ENCODE data around the gene CSNK1G1. TPM values are rescaled to one million over a fixed set of nuclear protein-coding genes. Genes with fewer than 3 reads are reported as not detected.
A peak's percentile ranks its signal among the peaks of the same experiment; 100 is the strongest.

The CSNK1G1 gene
- total RNA-seq, 1 experiment from 2014 or later = 19.6 TPM

DNA sequence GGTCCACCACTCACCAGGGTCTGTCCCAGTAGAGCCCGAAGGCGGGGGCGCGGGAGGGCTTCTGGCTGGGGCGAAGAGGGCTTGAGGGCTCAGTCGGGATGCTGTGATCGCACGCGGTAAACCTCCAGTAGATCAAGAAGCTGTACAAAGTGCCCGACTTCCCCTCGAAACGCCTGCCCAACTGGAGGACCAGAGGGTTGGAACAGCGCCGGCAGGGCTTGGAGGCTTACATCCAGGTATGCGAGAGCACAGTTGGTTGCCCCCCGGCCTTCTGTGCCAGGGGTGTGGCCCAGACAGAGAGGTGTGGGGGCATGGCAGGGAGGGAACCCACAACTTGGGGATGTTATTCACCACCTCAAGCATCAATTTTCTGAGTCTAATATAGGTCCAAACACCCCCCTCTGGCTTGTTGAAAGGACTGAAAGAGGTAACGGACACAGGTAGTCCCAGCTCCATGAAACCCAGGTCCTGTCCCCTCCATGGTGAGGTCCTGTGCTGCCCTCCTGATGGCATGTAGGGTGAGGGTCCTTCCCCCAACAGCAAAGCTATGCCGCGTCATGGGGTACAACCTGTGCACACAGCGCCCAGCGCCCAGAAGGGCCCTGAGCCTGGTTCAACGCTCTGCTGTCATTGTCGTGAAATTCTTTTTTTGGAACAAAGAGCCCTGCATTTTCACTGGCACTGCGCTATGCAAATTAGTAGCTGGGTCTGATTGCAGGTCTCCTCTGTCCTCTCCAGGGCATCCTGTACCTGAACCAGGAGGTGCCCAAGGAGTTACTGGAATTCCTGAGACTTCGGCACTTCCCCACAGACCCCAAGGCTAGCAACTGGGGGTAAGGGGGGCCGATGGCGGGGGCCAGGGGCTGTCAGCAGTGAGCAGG, 203.2 kb downstream of the CSNK1G1 start:
- no peak for TF ChIP-seq EZH2 (IDR thresholded peaks at IDR 0.05; ENCODE audit: low read depth)
- no peak for TF ChIP-seq CTCF (conservative IDR thresholded peaks at IDR 0.05)
- Histone ChIP-seq H3K9me2 (ENCODE audit: insufficient read depth) (no peaks in the 10 kb centered on the region), H3K4me2 (0 out of 2 replicates have a peak overlapping the region, but pooled peaks have one; percentile 26), H2AFZ (no peak overlapping the region), H3K4me3 (no peak overlapping the region), H3F3A (ENCODE audit: insufficient read depth, low read depth) (peaks cover 38% of the 10 kb centered on the region), H4K20me1 (ENCODE audit: insufficient read depth) (peaks cover 15% of the 10 kb centered on the region), H3K4me1 (replicated peaks; ENCODE audit: insufficient read depth) (no peaks in the 10 kb centered on the region), H3K36me3 (ENCODE audit: low read depth) (0 out of 2 replicates have a peak, but pooled peaks cover under 1% of the 10 kb centered on the region), H3K9me3 (ENCODE audit: insufficient read depth, low read depth) (no peaks in the 10 kb centered on the region), H3K27ac (no peak overlapping the region), H3K27me3 (ENCODE audit: insufficient read depth, low read depth) (no peaks in the 10 kb centered on the region), H3K79me2 (ENCODE audit: low read depth) (no peaks in the 10 kb centered on the region)
- DNase-seq = no peak
- no TSS peak for BruUV-seq (replicated peaks)
- intact Hi-C loops (cut with micrococcal nuclease; ENCODE audit: unreplicated experiment) = loop anchor here (5.0 to 10.0 kb wide), 4 partner anchors 55 to 575 kb away; partner anchors contain the start of gene SNX1
- ChIA-PET POLR2A (ENCODE audit: unreplicated experiment) (interaction anchor here (0.6 kb wide), 1 partner anchor 548 kb away, joined by 3 read pairs; no protein-coding TSS in a partner anchor), CTCF (interaction anchor here (0.6 to 2.0 kb wide), 7 partner anchors 9 to 543 kb away, joined by 3 to 6 read pairs (median 3); partner anchors contain the start of gene CIAO2A)

DNA sequence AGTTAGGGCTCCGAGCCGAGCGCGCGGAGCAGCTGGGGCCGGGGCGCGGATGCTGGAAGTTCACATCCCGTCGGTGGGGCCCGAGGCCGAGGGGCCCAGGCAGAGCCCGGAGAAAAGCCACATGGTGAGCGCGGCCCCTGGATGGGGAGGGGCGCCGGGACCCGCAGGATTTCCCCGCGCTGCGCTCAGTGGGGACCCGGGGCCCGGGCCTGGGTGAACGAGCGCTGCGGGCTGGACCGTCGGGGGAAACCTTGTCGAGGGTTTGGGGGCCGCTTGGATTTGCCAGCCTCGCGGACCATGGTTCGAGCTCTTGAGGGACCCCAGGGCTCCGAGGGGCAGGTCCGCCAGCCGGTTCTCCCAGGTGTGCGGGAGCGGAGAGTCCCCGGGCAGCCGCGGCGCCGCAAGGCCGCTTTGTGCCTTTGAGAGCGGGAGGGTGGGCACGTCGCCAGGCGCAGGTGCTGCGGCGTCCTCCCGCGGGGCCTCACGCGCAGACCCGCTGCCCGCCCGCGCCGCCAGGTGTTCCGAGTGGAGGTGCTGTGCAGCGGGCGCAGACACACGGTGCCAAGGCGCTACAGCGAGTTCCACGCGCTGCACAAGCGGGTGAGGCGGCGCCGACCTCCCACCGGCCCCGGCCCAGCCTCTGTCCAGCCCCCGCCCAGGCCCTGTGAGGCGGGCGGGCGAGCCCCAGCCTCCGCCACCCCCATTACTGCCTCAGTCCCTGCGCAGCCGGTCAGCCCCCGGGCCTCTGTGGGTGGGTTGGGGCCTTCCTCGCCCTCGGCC, 204.1 kb downstream of the CSNK1G1 start, which contains the start of gene SNX22:
TSS of gene SNX22 (plus strand) at position 5 of the 780 bp plus-strand sequence. CDS start at position 50, 45 bp downstream.
- no peaks in the 10 kb centered on the region for H3K27me3 ChIP-seq (ENCODE audit: insufficient read depth, low read depth)
- DNase-seq = peak in 1 of 2 experiments; percentile 20
- no peak within 1 kb of the TSS for H3K27ac ChIP-seq
- H3K4me1 ChIP-seq (replicated peaks; ENCODE audit: insufficient read depth) = no peaks in the 10 kb centered on the region
- CTCF ChIA-PET = interaction anchor here (2.0 kb wide), 1 partner anchor 542 kb away, joined by 6 read pairs; no protein-coding TSS in a partner anchor
- H2AFZ ChIP-seq = peak within 1 kb of the TSS; percentile 75
- no peaks in the 10 kb centered on the region for H3K9me2 ChIP-seq (ENCODE audit: insufficient read depth)
- H3F3A ChIP-seq (ENCODE audit: insufficient read depth, low read depth) = peaks cover 34% of the 10 kb centered on the region
- no peak for TF ChIP-seq CTCF (conservative IDR thresholded peaks at IDR 0.05)
- TF ChIP-seq EZH2 (IDR thresholded peaks at IDR 0.05; ENCODE audit: low read depth) = no peak
- H3K4me2 ChIP-seq = peak within 1 kb of the TSS; percentile 73
- no TSS peak for BruUV-seq (replicated peaks)
- H3K9me3 ChIP-seq (ENCODE audit: insufficient read depth, low read depth) = no peaks in the 10 kb centered on the region
- intact Hi-C loops (cut with micrococcal nuclease; ENCODE audit: unreplicated experiment) = loop anchor here (5.0 to 10.0 kb wide), 4 partner anchors 55 to 575 kb away; partner anchors contain the start of gene SNX1
- H4K20me1 ChIP-seq (ENCODE audit: insufficient read depth) = peaks cover 8% of the 10 kb centered on the region; the same call in 1 of the 2 replicates
- H3K79me2 ChIP-seq (ENCODE audit: low read depth) = no peaks in the 10 kb centered on the region
- H3K4me3 ChIP-seq = peak within 1 kb of the TSS; percentile 59; the same call in 1 of the 2 replicates
- POLR2A ChIA-PET (ENCODE audit: unreplicated experiment) = interaction anchor here (0.6 kb wide), 1 partner anchor 547 kb away, joined by 3 read pairs; no protein-coding TSS in a partner anchor
- no peaks in the 10 kb centered on the region for H3K36me3 ChIP-seq (ENCODE audit: low read depth)
